ENCODE measurements around the gene NDUFB6.
"Not testable (repeated sequence)": the region's sequence is repeated elsewhere in the genome, so short reads cannot be mapped to it uniquely, and the experiment has no call there.

NDUFB6 gene

DNA sequence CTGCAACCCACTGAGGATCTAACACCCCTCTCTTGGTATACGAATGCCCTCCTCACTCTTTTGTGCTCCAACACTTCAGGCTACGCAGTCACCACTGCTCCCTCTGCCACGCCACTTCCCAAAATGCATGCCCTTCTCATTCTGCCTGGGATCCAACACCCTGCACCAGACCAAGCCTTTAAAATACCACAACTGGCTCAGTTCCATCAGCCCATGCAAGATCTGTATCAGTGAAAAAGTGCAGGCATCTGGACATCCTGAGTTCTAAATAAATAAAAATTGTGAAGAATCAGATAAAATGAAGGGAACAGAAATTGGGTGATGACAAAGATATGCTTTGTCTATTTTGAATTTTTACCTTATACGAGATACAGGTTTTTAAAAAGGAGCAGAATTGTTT is 2.7 kb downstream of the NDUFB6 start:
- FAIRE-seq: no peak

DNA sequence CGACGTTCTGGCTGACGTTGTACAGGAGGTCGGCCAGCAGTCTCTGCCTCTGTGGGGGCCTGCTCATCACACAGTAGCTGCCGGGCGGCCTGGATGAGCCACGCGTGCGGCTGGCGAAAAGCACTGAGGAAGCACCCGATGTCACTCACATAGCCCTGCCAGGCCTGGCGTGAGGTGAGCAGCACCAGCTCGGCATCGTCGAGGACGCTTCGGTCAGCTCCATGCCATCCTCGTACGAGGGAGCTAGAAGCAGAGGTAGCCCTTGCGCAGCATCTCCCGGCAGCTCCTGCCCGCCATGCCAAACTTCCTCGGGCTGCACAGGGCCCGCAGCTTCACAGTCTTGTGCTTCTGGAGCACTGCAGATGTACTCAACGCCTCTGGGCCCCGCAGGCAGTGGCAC is 6.2 kb downstream of the NDUFB6 start:
- no peak for FAIRE-seq

DNA sequence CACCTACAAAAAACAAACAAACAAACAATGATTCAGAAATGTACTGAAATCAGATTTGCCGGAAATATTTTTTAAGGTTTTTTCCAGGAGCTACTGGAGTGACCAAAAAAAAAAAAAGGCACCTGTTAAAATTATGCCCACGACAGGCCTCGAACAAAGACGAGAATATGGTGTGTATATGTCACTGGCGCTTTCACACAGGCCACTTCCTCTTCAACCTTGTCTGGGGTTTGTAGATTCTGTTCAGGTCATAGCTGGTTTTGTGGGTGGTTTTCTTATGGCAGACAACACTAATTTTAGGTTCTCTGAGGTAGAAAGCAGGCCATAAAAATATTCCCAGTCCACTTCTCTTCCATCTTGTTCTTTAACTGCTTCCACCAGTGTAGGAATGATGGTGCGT is 7.0 kb downstream of the NDUFB6 start:
- FAIRE-seq: no peak

DNA sequence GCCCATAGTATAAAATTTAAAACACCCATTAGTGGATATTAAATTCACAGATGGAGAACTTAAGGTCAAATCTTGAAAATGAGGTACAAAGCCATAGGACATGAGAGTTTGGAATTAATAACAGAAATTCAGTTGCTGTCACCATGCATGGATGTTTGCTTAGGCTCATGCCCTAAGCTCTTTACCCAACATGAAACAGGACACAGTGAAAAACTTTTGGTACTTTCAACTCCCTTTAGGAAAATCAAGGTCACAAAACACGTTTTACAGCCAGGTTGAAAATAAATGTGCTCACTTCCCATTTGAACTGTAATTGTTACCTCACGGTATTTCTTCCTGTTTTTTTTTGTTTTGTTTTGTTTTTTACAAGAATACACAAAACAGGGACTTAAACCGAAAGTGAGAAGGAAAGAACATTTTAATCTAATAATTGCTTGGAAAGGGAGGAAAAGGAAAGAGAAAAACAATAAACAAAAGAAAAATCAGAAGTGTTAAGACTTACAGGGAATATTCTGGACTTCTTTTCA is 14.5 kb downstream of the NDUFB6 start:
- no peak for FAIRE-seq

DNA sequence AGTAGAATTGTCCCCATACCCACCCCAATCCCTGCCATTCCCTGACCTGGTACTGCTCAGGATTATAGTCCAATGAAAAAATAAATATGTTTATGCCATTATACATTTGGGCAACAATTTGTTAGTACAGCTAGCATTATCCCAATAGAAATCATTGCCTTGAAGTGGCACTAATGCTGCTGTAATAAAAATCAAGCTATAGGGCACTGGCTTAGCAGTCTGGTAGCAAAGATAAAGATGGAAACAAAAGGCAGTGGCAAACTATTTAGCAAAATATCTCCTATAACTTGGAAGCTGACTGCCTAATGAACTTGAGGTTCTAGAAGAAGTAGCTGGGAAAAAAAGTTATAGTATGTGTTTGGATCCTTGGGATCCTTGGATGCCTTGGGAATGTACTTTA is 18.4 kb downstream of the NDUFB6 start:
- no peak for FAIRE-seq

DNA sequence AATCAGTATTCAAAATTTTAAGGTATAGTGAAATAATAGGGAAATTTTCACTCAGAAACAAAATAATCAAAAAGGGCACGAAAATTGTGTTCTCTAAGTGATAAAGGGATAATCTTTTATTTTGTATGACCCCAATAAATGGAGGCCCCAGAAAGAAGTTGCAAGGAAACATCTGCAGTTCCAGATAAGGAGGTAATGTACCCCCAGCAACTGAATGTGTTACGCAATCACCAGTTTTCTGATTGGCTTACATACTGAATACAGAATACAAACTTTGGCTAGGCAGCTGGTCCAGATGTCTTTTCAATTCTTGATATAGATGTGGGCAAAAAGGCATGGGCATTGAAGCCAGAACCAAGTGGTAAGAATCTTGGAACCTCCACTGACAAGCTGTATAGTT is 18.9 kb downstream of the NDUFB6 start:
- no peak for FAIRE-seq

DNA sequence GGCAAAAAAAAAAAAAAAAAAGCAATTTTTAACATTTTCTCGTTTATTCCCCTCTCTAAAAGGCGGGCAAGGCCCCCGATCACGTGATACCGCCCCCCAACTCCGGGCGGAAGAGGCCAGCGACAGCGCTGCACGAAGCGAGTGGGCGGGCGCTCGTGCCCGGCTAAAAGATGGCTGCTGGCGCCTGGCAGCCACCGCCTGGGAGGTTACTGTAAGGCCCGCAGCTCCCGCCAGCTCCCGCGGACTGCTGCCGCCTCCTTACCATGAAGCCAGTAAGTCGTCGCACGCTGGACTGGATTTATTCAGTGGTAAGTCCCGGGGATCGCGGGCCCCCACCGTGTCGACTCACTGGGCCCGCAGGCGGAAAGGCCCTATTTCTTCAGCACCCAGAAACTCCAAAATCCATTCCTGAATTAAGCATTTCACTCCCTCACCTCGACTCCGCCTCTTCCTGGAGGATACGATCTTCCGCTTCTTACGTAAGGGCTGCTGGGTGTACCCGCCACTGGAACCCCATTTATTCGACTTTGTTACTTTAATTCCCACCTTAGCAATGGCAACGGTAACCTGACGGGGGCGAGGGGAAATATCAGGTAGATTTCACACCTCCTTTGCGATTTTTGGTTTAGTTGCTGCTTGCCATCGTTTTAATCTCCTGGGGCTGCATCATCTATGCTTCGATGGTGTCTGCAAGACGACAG is 20.6 kb downstream of the NDUFB6 start, which contains the start of the genes SMIM27 and TOPORS:
Gene SMIM27 (plus strand): TSS at position 156 of the 701 bp plus-strand sequence. CDS start 108 bp downstream, at position 264.
Gene TOPORS (minus strand): TSS at position 415 of the 701 bp plus-strand sequence. CDS start 150 bp downstream, at position 265.
- FAIRE-seq: peak; percentile 41

DNA sequence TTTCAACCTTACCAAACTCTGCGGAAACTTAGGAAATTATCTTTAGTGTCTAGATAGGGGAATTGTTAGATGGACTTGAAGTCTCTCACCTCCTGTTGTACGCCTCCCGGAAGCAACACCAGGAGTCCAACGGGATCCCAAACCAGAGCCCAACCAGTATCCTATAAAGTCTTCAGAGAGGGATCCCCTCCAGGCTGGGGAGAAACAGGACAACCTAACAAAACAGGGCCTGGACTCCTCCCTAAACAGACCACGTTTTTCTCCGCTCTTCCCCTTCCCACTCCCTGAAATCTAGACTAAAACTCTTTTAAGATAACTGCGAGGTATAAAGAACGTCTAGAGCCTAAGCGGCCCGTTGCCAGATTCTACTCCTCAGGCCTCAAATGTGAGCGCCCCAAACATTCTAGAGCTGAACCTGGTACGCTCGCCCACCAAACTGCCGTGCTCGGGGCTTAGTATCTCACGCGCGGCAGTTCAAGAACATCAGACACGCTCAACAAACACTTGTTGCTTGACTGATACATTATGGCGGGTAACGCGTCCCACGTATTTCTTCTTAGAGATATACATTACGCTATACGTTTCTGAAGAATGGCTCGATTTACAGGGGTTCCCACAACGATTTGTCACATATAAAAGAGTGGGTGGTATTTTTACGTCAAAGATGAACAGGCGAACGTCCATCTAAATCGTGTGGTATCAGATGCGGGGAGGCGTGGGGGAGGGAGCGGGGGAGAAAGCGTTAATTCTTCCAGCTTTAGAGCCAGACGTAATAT is 21.5 kb downstream of the NDUFB6 start:
- no peak for FAIRE-seq

DNA sequence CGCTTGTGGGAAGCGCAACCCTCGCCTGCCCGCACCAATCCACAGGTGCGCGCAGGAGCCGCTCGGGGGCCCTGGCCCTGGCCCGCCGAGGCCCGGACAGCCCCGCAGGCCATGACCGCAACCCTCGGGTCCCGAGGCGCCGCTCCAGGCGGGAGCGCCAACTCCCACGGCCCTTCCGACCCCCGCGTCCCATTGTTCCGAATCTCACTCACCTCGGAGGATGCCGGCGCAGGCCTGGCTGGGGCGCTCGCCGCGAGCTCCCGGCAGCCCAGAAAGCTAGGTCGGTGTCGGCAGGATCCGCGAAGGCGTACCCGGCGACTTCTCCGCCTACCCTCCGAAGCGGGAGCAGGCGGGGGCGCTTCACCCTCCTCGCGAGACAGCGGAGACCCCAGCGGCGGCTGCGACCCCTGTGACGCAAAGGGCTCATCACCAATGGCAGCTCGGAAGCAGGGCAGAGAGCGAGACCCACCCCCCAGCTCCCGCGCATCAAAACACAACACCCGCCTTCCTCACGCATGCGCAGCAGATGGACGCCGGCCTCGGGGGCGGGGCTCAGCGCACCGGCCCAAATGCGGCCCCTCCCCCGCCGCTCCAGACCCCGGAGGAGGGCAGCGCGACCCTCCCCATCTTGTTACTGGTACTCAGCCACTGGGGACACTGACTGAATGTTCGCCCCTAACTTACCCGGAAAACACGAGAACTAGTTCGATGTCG is 22.2 kb downstream of the NDUFB6 start:
- no peak for FAIRE-seq

DNA sequence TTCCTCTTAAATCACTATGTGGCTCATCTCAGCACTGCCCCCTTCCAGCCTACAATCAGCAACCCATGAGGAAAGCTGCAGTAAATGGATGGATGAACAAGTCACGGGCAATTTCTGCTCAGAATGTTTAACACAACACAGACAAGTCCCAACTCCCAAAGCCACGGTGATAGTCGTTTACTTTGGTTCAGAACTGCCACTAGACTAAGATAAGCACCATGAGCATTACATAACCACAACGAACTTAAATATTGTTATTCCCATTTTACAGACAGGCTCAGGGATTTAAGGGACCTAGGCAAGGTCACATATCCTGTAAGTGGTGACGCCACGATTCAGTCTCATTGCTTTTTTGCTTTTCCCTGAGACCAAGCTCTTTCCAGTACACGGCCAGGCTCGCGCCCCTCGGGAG is 22.8 kb downstream of the NDUFB6 start:
- no peak for FAIRE-seq

DNA sequence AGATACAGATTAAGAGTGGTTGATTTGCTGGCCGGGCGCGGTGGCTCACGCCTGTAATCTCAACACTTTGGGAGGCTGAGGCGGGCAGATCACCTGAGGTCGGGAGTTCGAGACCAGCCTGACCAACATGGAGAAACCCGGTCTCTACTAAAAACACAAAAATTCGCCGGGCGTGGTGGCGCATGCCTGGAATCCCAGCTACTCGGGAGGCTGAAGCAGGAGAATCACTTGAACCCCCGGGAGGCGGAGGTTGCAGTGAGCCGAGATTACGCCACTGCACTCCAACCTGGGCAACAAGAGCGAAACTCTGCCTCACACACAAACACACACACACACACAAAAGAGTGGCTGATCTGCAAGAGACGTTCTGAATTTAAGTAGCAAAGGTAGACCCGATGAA is 24.7 kb downstream of the NDUFB6 start:
- not testable (repeated sequence) for FAIRE-seq

DNA sequence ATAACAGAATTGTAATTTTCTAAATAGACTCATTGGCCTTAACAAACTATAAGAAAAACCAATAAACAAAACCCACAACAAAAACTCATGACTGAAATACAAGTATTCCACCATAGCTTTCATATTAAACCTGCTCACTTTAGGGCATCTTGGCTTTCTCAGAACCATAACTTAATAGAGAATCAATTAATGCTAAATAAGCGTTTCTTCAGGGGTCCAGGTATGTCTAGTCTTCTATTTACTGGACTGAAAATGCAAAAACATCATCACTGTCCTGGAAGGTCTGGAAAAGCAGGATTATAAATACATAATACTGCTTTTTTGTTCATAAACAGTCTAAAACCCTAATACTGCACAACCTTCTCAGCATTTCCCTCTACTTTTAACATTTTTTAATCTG is 27.1 kb downstream of the NDUFB6 start:
- FAIRE-seq: no peak

DNA sequence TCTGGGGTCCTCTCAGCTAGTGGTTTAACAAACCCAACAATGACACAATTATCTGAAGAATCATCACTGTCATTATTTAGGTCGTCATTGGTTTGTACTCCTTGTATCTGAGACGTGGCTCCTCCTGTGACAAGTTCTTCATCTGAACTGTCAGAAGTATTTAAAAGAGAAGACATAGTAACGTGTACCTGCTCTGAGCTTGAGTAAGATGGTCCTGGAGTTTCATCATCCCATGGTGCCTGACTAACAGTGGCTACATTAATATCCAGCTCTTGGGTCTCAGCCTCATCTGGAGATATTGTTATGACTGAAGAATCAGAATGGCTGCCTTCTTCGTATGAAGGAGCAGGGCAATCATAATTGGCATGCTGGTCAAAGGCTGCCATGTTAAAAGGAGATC is 29.9 kb downstream of the NDUFB6 start:
- no peak for FAIRE-seq

DNA sequence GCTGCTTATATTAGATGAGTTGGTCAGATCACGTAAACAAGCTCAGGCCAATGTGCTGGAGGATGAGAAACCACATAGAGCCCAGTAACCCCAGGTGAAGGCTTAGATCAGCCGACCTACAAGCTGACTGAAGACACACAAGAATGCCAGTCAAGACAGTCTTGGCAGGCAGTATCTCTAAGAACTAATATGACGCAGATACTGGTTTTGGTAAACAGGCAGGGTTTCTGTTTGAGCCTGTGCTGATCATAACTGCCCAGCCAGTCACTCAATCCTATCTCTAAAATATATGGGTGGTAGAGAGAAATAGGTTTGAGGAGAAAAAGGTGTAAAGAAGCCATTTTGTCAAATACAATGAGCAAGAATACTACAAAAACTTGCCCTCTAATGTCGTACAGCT is 39.1 kb downstream of the NDUFB6 start:
- no peak for FAIRE-seq

DNA sequence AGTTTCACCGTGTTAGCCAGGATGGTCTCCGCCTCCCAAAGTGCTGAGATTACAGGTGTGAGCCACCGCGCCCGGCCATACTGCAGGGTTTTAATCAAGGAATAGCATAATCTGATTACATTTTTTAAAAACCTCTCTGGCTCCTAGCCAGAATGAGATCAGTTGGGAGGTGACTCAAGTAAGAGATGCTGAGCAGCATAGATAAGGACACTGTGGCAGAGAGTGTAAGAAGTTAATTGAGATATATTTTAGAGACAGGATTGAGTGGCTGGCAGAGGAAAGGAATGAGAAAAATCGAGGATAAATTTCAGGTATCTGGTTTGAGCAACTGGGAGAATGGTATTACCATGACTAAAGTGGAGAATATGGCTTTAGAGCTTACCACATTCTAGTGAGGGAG is 39.6 kb downstream of the NDUFB6 start:
- no peak for FAIRE-seq

DNA sequence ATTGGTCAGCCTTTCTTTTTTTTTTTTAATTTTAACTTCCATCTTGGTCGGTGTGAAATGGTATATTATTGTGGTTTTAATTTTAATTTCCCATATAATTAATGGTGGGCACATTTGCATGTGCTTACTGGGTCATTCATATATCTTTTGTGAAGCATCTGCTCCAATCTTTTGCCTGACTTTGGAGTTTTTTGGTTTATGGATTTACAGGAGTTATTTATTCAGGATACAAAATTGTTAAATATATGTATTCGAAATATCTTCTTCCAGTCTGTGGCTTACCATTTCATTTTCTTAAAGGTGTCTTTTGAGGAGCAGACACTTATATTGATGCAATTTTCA is 46.3 kb downstream of the NDUFB6 start:
- no peak for FAIRE-seq

DNA sequence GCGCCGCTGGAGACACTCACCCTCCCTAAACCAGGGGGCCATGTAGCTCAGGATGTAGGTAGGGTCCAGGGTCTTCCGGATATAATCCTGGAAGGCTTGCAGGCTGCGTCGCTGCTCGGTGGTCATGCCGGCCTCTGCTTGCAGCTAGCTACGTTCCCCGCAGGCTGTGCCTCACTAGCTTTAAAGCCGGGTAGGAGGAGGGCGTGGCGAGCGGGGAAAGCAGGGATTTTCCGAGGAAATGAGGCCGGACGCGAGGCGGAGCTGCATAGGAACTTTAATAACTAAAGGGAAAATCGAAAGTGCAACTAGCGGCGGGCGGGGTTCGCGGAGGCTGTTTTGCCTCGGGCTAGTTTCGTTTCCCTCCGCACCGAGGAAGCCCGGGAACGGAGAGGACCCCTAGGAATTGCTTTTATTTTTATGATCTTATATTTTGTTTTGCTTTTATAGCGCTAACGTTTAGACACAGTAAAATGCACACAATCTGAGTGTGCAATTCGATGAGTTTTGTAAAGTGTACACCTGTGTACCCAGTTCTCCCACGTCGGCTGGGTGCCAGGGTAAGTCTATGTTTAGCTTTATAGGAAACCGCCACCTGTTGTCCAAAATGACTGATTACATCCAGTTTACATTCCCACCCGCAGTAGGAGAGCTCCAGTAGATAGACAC is 46.8 kb downstream of the NDUFB6 start, which contains the start of gene RIGI:
Gene RIGI (minus strand): TSS at position 156 of the 666 bp plus-strand sequence. CDS start 30 bp downstream, at position 126.
- peak; percentile 97 for FAIRE-seq

DNA sequence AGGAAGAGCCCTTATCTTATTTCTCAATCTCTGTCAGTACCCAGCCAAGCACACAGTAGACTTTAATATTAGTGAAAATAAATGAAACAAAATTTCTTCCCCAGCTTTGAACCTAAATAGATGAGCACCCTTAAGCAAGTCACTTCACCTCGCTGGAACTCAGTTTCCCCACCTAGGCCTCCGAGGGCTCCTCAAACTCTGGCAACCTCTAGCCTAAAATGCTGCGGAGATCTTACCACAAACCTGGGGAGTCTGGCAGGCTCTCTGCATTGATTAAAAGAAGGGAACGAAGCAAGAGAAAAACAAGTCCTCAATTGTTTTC is 47.3 kb downstream of the NDUFB6 start:
- no peak for FAIRE-seq

DNA sequence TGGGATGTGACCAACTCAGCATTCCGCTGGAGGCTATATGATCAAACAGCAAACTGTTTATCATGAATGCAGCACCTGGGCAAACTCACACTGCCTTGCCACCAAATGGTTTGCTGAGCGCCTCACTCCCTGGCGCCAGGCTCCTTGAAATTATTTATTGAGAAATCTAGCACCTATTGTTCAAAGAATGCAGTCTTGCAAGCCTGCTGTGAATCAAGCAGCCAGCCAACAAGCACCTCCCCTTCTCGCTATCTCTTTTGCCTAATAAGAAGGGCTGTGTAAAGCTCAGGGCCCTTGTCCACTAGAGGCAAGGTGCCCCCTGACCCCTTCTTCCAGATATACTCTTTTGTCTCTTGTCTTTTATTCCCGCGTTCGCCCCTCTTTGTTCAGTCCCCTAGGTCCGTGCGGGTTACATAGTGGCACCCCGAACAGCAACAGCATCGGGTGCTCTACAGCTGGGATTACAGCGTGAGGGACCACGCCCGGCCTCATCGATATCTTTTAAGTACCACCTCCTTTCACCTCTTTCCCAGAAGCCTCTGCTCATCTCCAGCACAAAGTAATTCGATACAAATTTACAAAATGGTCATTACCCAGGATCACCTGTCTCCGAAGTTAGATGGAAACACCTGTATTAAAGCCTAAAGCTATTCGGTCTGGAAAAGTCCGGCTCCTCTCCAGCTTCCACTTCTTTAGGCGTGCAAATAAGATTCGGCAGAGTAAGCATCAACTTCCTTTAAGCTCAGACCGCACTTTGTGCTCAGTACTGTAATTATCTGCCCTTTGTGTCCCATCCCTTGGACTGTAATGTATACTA is 47.9 kb downstream of the NDUFB6 start:
- no peak for FAIRE-seq

DNA sequence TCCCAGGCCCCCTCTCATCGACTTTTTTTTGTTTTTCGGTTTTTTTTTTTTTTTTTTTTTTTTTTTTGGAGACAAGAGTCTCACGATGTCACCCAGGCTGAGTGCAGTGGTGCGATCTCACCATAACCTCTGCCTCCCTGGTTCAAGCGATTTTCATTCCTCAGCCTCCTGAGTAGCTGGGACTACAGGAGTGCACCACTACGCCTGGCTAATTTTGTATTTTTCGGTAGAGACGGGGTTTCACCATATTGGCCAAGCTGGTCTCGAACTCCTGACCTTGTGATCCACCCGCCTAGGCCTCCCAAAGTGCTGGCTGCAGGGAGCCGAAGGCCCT is 48.4 kb downstream of the NDUFB6 start:
- not testable (repeated sequence) for FAIRE-seq

DNA sequence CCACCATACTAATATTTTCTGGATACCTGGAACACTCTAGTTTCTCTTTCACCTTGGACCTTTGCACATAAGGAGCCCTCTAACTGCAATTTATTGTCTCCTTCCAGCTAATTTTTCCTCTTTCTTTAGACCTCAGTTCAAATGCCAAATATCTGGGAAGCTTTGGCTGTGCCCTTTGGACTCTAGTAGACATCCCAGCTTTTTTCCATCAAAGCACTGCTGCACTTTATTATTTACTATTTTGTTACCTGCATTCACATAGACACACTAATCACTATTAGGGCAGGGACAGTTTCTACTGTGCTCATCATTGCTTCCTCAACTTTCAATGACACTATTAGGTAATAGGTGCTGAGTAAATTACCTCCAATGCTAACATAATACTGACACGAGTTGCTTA is 49.0 kb downstream of the NDUFB6 start:
- FAIRE-seq: no peak

DNA sequence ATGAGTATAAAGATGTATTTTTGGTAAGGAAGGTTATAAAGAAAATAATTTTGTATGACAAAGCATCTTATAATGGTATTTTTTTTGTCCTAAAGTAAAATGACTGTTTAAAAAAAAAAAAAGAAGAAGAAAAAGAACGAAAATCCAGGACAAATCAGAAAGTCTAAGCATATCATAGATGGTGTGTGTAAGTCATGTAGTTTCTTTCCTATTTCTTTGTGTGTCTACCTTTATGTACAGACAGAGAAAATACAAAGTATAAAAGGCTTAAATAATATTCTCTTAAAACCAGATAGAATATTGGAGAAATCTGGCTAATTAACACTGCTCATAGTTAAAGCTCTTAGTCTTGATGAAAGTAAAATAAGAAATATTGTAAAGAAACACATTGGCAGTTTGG is 54.7 kb downstream of the NDUFB6 start:
- no peak for FAIRE-seq

All from A204.1 (cell line).